ENCODE results near the gene PLA2G12B.
"Not testable (repeated sequence)": the region's sequence is repeated elsewhere in the genome, so short reads cannot be mapped to it uniquely, and the experiment has no call there.

PLA2G12B gene

DNA sequence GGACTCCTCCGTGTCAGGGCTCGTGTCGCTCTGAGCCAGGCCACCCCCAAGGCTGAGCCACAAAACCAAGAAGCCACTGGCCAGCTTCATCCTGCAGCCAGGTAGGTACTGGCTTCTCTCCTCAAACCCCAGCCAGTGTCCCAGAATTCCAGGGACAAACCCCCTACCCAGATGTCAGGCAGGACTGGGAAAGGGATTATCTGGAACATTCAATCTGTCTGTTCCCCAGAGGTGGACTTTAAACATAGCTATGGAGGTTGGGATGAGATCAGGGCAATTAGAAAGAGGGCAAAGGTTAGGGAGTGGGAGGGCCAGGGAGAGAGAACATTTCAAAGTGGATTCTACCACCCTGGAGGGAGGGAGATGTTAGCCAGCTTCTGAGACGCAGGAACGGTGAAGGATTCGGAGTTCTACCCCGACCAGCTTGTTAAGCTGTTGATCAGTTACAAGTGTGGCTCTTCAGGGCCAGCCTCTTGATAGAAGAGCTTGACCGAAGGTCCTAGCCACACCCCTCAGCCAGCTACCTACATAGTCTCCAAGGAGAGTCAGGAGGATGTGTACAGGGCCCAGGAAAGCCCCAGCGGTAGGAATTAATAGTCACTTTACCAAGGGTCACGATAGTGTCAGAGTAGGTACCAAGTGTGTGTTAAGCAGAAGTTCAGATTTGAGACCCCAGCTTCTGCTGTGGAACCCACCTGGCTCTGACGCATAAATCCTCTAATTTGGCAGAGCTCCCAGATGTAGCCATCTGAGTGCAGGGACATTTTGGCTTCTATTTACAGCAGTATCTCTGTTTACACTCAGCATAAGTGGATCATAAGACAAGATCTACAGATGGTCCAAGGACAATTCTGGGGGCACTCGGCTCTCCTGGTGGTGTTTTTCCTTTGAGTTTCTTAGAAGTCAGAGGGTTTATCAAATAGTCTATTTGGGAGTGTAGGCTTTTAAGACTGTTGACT lies at the start of gene PLA2G12B:
PLA2G12B (minus strand) TSS at position 211 of the 959 bp plus-strand sequence; CDS start at position 90, 121 bp downstream.
- no peak for DNase-seq

DNA sequence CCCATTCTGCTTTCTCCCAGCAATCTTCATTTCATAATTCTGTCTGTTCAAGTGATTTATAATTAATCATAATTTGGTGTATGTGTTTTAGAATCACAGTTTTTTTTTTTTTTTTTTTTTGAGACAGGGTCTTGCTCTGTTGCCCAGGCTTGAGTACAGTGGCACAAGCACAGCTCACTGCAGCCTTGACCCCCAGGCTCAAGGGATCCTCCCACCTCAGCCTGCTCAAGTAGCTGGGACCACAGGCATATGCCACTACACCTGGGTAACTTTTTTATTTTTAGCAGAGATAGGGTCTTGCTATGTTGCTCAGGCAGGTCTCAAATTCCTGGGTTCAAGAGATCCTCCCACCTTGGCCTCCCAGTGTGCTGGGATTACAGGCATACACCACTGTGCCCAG lies 49.2 kb upstream of the PLA2G12B start:
- no peak for DNase-seq

- no peak for DNase-seq
Observed at GRCh38 chr10:73000973-73001372, 46.4 kb upstream of the PLA2G12B start.

GRCh38 chr10:72997099-72997498 lies 42.5 kb upstream of the PLA2G12B start:
- DNase-seq, result no peak

GRCh38 chr10:72995459-72995858 lies 40.9 kb upstream of the PLA2G12B start:
- not testable (repeated sequence) for DNase-seq

GRCh38 chr10:72989771-72990170 lies 35.2 kb upstream of the PLA2G12B start:
- DNase-seq, result not testable (repeated sequence)

- DNase-seq, result not testable (repeated sequence)
Observed at GRCh38 chr10:72984618-72985017, 30.0 kb upstream of the PLA2G12B start.

GRCh38 chr10:72981882-72982529 lies 27.4 kb upstream of the PLA2G12B start:
- DNase-seq, result no peak

DNA sequence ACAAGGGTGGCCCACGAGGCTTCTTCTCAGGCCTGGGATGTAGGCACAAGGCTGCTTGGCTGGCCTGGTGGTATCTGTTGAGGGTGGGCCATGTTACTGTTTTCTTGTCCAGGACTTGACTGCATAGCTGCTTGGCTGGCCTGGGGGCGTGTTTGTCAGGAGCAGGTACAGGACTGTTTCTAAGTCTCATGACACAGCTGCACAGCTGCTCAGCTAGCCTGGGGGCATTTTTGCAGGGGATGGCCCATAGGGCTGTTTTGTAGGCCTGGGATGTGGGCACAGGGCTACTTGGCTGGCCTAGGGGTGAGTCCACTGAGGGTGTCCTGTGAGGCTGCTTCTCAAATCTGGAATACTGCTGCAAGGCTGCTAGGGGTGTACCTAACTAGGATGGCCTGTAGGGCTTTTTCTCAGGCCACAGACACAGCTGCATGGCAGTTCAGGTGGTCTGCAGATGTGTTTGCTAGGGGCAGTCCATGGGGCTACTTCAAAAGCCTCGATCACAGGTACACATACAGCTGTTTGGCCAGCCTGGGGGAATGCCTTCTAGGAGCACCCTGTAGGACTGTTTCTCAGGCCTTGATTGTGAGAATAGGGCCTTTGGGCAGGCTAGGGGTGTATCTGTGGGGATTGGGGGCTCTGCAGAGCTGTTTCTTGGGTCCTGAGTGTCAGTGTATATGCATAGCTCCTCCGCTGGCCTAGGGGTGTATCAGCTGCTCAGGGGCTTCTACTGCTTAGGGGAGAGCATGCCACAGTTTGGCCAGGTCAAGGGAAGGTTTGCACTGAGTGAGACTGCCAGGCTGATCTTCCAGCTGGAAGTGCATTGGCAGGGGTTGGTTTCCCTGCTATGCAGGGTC lies 26.6 kb upstream of the PLA2G12B start:
- DNase-seq, result no peak

- no peak for DNase-seq
Observed at GRCh38 chr10:72980348-72980747, 25.7 kb upstream of the PLA2G12B start.

- DNase-seq, result no peak
Observed at GRCh38 chr10:72979709-72980108, 25.1 kb upstream of the PLA2G12B start.

- DNase-seq, result no peak
Observed at GRCh38 chr10:72976886-72977285, 22.3 kb upstream of the PLA2G12B start.

DNA sequence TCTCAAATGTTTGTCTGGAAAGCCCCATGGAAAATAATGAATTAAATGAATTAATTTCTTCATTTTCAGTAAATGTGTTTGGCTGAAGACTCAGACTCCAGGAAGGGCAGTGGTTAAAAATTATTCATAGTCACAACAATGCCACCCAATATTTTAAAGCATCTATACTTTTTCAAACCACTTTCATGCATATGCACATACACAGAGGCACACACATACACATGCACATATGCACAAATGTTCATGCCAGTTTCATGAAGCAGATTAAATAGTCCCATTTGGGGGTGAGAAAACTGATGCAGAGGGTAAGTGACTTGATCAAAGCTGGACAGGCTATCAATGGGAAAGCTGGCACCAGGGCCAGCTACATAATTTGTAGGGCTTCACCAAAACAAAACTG lies 1.4 kb upstream of the PLA2G12B start:
- no peak for DNase-seq

DNA sequence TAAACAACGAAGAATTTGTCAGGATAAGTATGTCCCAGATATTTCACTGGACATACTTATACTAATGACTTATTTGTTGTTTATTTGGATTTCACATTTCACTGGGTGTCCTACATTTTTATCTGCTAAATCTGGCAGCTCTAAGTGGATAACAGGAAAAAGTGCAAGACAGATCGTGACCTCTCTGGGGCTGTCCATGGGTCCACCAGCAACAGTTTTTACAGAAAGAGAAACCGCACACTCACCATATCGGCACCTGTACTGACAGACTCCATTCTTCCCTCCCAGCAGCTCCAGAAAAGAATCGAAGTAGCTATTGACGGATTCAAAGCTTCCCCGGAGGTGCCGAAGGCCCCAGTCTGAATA lies 393 bp downstream of the PLA2G12B start:
- DNase-seq, result no peak

DNA sequence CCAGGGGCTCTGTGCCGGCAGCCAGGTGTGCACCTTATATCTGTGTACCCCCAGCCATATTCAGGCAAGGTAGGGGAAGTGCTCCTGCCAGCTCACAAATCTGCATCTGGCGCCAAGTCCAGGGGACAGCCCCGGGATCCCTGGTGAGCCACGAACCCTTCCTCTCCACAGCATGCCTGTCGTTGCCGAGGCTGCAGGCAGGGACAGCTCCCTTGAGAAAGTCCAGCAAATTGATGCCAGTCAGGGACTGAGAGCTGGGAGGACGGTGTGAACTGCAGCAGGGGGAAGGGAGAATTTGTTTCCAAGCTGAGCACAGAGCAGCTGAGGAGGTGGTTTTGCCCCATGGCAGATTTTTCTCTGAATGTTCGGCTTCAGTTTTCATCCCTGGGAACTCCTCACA lies 919 bp downstream of the PLA2G12B start:
- no peak for DNase-seq

DNA sequence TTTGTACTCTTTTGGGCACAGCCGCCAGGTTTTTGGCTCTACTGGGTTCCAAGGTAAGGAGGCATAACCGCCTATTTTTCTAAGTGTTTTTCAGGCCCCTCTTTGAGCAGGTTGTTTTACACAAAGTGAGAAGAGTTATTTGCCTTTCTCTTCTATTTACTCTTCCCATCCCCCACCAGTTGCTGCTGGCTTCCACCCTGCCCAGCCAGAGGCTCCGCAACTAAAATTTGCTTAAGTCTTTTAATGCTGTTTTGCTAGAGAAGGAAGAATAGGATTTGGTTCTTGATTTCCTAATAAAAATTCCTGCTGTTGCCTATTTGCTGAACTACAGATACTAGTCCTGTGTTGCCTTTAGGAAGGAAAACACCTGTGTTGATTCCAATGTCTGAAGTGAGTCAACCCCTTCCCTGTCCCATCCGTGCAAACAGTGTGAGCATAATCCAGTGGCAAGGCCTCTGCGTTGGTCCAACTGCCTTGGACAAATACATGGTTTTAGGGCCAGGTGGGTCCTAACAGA lies 1.9 kb downstream of the PLA2G12B start:
- DNase-seq, result no peak

DNA sequence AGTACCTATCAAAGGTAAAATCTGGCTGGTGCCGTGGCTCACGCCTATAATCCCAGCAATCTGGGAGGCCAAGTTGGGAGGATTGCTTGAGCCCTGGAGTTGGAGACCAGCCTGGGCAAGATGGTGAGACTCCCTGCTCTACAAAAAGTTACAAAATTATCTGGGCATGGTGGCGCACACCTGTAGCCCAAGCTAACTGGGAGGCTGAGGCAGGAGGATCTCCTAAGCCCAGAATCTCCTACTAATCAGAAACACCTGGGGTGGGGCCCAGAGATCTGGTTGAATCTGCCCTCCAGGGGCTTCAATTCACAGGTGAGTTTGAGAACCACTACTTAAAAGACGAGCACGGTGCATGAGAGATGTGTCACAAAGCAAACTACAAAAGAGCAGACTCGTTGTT lies 2.4 kb downstream of the PLA2G12B start:
- DNase-seq, result no peak

- no peak for DNase-seq
Observed at GRCh38 chr10:72951760-72952159, 2.8 kb downstream of the PLA2G12B start.

DNA sequence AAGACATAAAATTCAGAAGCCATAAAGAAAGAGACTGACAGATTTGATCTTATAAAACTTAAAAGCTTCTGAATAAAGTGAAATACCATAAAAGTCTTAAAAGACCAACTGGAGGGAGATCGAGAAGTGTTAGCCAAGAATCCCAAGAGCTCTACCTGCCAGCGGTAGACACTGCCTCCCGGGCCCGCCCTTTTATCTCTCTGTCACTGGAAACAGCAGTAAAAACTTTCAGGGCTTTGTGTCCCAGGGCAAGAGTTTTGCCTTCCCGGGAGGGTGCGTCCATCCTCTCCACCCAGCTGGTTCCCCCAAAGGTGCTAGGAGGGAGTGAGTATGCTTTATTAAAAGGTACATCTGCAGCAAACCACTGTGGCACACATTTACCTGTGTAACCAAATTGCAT lies 5.8 kb downstream of the PLA2G12B start:
- DNase-seq, result no peak

GRCh38 chr10:72946963-72947362 lies 7.6 kb downstream of the PLA2G12B start:
- DNase-seq, result no peak

GRCh38 chr10:72943498-72944234 lies 10.9 kb downstream of the PLA2G12B start:
- DNase-seq, result no peak

- no peak for DNase-seq
Observed at GRCh38 chr10:72935361-72935760, 19.2 kb downstream of the PLA2G12B start.
